IMR-90 (cell line): ENCODE data around the gene ADH1C. TPM values are rescaled to one million over a fixed set of nuclear protein-coding genes. Genes with fewer than 3 reads are reported as not detected.

Source experiments
- ATAC-seq: fragments of 200-7000 bp; cut with Tn5 transposase; 2 replicates; pipeline ENCODE4 v1.9.1; 2020; ENCODE audit warnings: low read depth, mild to moderate bottlenecking, moderate library complexity
- BruUV-seq: library from RNA; stranded (reverse); fragments of 400-500 nt; replicated peaks from 2 replicates; lab custom pipeline; 2021; lab: Mats Ljungman, UMichigan
- CTCF ChIA-PET: fragments of 300-600 bp; formaldehyde crosslinking; extraction: SDS; loops from one replicate; lab custom pipeline; 2021; ENCODE audit warnings: antibody characterized with exemption; lab: Yijun Ruan, JAX
- POLR2A ChIA-PET: fragments of 300-600 bp; sonication (Branson Sonifier 250); formaldehyde crosslinking; loops from one replicate; lab custom pipeline; 2022; ENCODE audit warnings: antibody characterized with exemption; ENCODE audit not compliant: unreplicated experiment; lab: Charles Lee
- DNase-seq: peaks from one replicate; pipeline ENCODE4 v3.0.0; 2013
- H2AFZ ChIP-seq: replicated peaks from 2 replicates; pipeline ENCODE3; 2013; ENCODE audit warnings: low read length, mild to moderate bottlenecking; ENCODE audit not compliant: poor library complexity
- H2AK5ac ChIP-seq: 2 replicates; pipeline ENCODE4 v1.6.1; 2013; ENCODE audit warnings: low read depth, low read length, inconsistent platforms
- H2AK9ac ChIP-seq: replicated peaks from 2 replicates; pipeline ENCODE3; 2013; ENCODE audit warnings: mild to moderate bottlenecking, low read depth, low read length, moderate library complexity; ENCODE audit not compliant: poor library complexity
- H2BK120ac ChIP-seq: 2 replicates; pipeline ENCODE4 v1.6.1; 2013; ENCODE audit warnings: low read depth, low read length, inconsistent platforms
- H2BK15ac ChIP-seq: 3 replicates; pipeline ENCODE4 v1.6.1; 2013; ENCODE audit warnings: low read depth, low read length, inconsistent platforms
- H2BK20ac ChIP-seq: 2 replicates; pipeline ENCODE4 v1.6.1; 2013; ENCODE audit warnings: low read depth, mild to moderate bottlenecking, inconsistent platforms, low read length, moderate library complexity
- H2BK5ac ChIP-seq: 2 replicates; pipeline ENCODE4 v1.6.1; 2013; ENCODE audit warnings: mild to moderate bottlenecking, low read depth, low read length, inconsistent platforms; ENCODE audit not compliant: poor library complexity, severe bottlenecking
- H3K14ac ChIP-seq: replicated peaks from 2 replicates; pipeline ENCODE4 v1.6.1; 2013; ENCODE audit warnings: low read depth, low read length, inconsistent platforms
- H3K18ac ChIP-seq: 2 replicates; pipeline ENCODE4 v1.6.1; 2013; ENCODE audit warnings: low read depth, low read length, control low read depth
- H3K23ac ChIP-seq: 2 replicates; pipeline ENCODE4 v1.6.1; 2013; ENCODE audit warnings: low read depth, low read length, inconsistent platforms
- H3K27ac ChIP-seq: 2 replicates; pipeline ENCODE4 v1.5.1; 2013; ENCODE audit warnings: mild to moderate bottlenecking, control low read depth, low read length; ENCODE audit not compliant: insufficient read depth
- H3K27me3 ChIP-seq: 2 replicates; pipeline ENCODE4 v1.6.1; 2013; ENCODE audit warnings: low read length; ENCODE audit not compliant: control insufficient read depth, insufficient read depth
- H3K36me3 ChIP-seq: 2 replicates; pipeline ENCODE4 v1.6.1; 2013; ENCODE audit warnings: low read length, mixed read lengths; ENCODE audit not compliant: control insufficient read depth, insufficient read depth
- H3K4ac ChIP-seq: 2 replicates; pipeline ENCODE4 v1.6.1; 2013; ENCODE audit warnings: low read depth, low read length, inconsistent platforms
- H3K4me1 ChIP-seq: 2 replicates; pipeline ENCODE4 v1.6.1; 2013; ENCODE audit warnings: low read length, mixed read lengths; ENCODE audit not compliant: control insufficient read depth, insufficient read depth
- H3K4me2 ChIP-seq: 2 replicates; pipeline ENCODE4 v1.6.1; 2013; ENCODE audit warnings: low read depth, mild to moderate bottlenecking, control low read depth, low read length, moderate library complexity
- H3K4me3 ChIP-seq: 2 replicates; pipeline ENCODE4 v1.5.1; 2013; ENCODE audit warnings: low read depth, mild to moderate bottlenecking, control low read depth, low read length, moderate library complexity; ENCODE audit not compliant: insufficient read depth
- H3K56ac ChIP-seq: 2 replicates; pipeline ENCODE4 v1.6.1; 2013; ENCODE audit warnings: low read length, inconsistent platforms; ENCODE audit not compliant: insufficient read depth; ENCODE audit errors: extremely low read depth
- H3K79me1 ChIP-seq, 2 experiments: 2 replicates each; pipeline ENCODE4 v1.6.1; 2013; ENCODE audit warnings: low read length in 2 of 2, inconsistent platforms in 1 of 2, low read depth in 1 of 2
- H3K9ac ChIP-seq: 2 replicates; pipeline ENCODE4 v1.6.1; 2013; ENCODE audit warnings: low read depth, low read length, control low read depth
- H3K9me1 ChIP-seq: 2 replicates; pipeline ENCODE4 v1.6.1; 2013; ENCODE audit warnings: low read length, inconsistent platforms; ENCODE audit not compliant: insufficient read depth
- H3K9me3 ChIP-seq: 2 replicates; pipeline ENCODE4 v1.6.1; 2013; ENCODE audit warnings: low read length; ENCODE audit not compliant: control insufficient read depth, insufficient read depth
- H4K20me1 ChIP-seq: 2 replicates; pipeline ENCODE4 v1.6.1; 2013; ENCODE audit warnings: low read length, inconsistent platforms; ENCODE audit not compliant: insufficient read depth
- H4K5ac ChIP-seq: 2 replicates; pipeline ENCODE4 v1.6.1; 2013; ENCODE audit warnings: mild to moderate bottlenecking, low read depth, low read length, control low read depth
- H4K8ac ChIP-seq, 2 experiments: 2 replicates each; pipeline ENCODE4 v1.6.1; 2013; ENCODE audit warnings: low read depth in 2 of 2, low read length in 2 of 2, control low read depth in 1 of 2, inconsistent platforms in 1 of 2
- H4K91ac ChIP-seq: 2 replicates; pipeline ENCODE4 v1.6.1; 2013; ENCODE audit warnings: low read depth, low read length, inconsistent platforms; ENCODE audit not compliant: insufficient read depth
- CEBPB ChIP-seq: IDR thresholded peaks from 2 replicates; pipeline ENCODE4 v1.6.1; 2012; ENCODE audit warnings: low read depth, low read length, improper control_type of control experiment
- MXI1 ChIP-seq: IDR thresholded peaks from 2 replicates; pipeline ENCODE4 v1.6.1; 2012; ENCODE audit warnings: low read depth, mild to moderate bottlenecking, low read length, moderate library complexity, borderline replicate concordance
- dilution Hi-C: fragments of 300-500 bp; cut with HindIII; formaldehyde crosslinking; loops from one replicate; pipeline ENCODE4 v1.14.3; 2018; ENCODE audit warnings: low sequenced_read_pairs; ENCODE audit not compliant: unreplicated experiment
- in situ Hi-C: fragments of 300-500 bp; cut with MboI; formaldehyde crosslinking; loops from 3 replicates; pipeline ENCODE4 v1.14.3; 2019; ENCODE audit warnings: low sequenced_read_pairs, inconsistent platforms, mixed read lengths
- intact Hi-C: fragments of 100-400 bp; cut with micrococcal nuclease; formaldehyde crosslinking; loops from 2 replicates; pipeline ENCODE4 v1.10.0; 2022
- polyA plus RNA-seq, 3 experiments: library from polyadenylated mRNA; depleted of rRNA; stranded (reverse); fragments of >200 nt; gene quantifications; 2 replicates each; pipeline ENCODE4 v1.2.3, GENCODE V29; 2012; ENCODE audit warnings: low replicate concordance in 1 of 3
- total RNA-seq: library from RNA; depleted of rRNA; stranded (reverse); fragments of >200 nt; gene quantifications from 2 replicates; pipeline ENCODE4 v1.2.3, GENCODE V29; 2012

Gene ADH1C
- total and polyA plus RNA-seq, 2 of the 4 experiments (the other 2 are of a cell fraction) = 0.26 TPM; not detected in 1

DNA sequence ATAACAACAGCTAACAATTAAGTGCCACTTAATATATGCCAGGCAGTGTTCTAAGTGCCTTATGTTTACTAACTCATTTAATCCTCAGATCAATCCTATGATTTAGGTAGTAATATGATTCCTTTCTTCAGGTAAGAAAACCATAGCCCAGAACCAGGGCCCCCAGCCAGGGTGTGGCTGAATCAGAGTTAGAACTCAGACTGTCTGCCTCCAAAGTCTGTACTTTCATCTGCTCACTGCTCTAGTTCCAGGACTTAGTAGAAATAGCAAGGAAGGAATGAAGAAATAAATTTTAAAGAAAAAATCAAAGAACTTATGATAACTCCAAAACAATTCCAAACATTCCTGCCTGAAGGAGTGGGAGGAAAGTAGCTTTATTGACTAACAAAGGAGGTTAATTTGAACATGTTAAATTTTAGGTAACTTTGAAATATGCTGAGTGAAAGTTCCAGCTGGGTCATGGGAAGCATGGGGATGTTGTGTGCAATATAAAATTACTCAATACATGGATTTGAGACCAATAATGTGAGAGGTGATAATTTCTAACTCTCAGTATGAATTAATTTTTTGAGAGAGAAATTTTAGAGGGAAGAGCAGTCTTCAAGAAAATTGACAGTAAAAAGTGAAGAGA lies 8.8 kb upstream of the ADH1C start:
- DNase-seq = no peak
- no peak overlapping the region for H2BK15ac ChIP-seq
- in situ Hi-C loops = no loop called here
- no peak overlapping the region for H3K4ac ChIP-seq
- H2BK120ac ChIP-seq = no peak overlapping the region
- intact Hi-C loops = no loop called here
- no peak overlapping the region for H2BK5ac ChIP-seq
- no peak overlapping the region for H4K8ac ChIP-seq
- POLR2A ChIA-PET = no interaction called here
- no peaks in the 10 kb centered on the region for H4K20me1 ChIP-seq
- no peak overlapping the region for H3K9ac ChIP-seq
- no peak overlapping the region for H3K56ac ChIP-seq
- no peaks in the 10 kb centered on the region for H3K36me3 ChIP-seq
- peaks cover 3% of the 10 kb centered on the region; the same call in 1 of the 2 replicates for H3K4me1 ChIP-seq
- H3K18ac ChIP-seq = no peak overlapping the region
- no peak overlapping the region for H3K14ac ChIP-seq
- no peak overlapping the region for H3K23ac ChIP-seq
- H2AFZ ChIP-seq = no peak overlapping the region
- H2BK20ac ChIP-seq = no peak overlapping the region
- BruUV-seq = no TSS peak
- H2AK5ac ChIP-seq = no peak overlapping the region
- dilution Hi-C loops = no loop called here
- TF ChIP-seq CEBPB (no peak), MXI1 (no peak)
- no peaks in the 10 kb centered on the region for H3K79me1 ChIP-seq
- CTCF ChIA-PET = no interaction called here
- ATAC-seq = peak; percentile 64
- H2AK9ac ChIP-seq = no peak overlapping the region
- peak overlapping the region; percentile 57; the same call in 1 of the 2 replicates for H4K5ac ChIP-seq
- no peak overlapping the region for H3K4me2 ChIP-seq
- no peaks in the 10 kb centered on the region for H3K9me3 ChIP-seq
- no peak overlapping the region for H4K91ac ChIP-seq
- no peak overlapping the region for H3K27ac ChIP-seq
- no peak overlapping the region for H3K4me3 ChIP-seq
- H3K9me1 ChIP-seq = no peaks in the 10 kb centered on the region
- no peaks in the 10 kb centered on the region for H3K27me3 ChIP-seq
